Gastrocnemius medialis (tissue), 4 donors: ENCODE measurements around the gene ITPK1. TPM values are rescaled to one million over a fixed set of nuclear protein-coding genes. Genes with fewer than 3 reads are reported as not detected.

Experiments used
- ATAC-seq, 2 donors: fragments of 150-250 bp; one replicate each; pipeline ENCODE4 v1.9.1; 2016
- DNase-seq, 2 donors: peaks; one replicate each; pipeline ENCODE4 v3.0.0-alpha.2; 2019
- H3K27ac ChIP-seq, 4 donors: fragments of 200-600 bp; sonication (generic); 1 replicate in 1 of 4; 2 replicates in 3 of 4; pipeline ENCODE4 v1.5.1; 2016 to 2018; ENCODE audit warnings: mild to moderate bottlenecking in 2 of 4, moderate library complexity in 1 of 4
- H3K27me3 ChIP-seq, 3 donors: fragments of 200-600 bp; sonication (generic) in 2 of 3; 1 replicate in 1 of 3; 2 replicates in 2 of 3; pipeline versions ENCODE4 v1.5.1 to v1.6.0; 2016 to 2019; ENCODE audit warnings: mild to moderate bottlenecking in 1 of 3, moderate library complexity in 1 of 3
- H3K36me3 ChIP-seq, 2 donors: fragments of 200-600 bp; sonication (generic) in 1 of 2; one replicate each; pipeline ENCODE4 v1.5.1; 2017 to 2018
- H3K4me1 ChIP-seq, 2 donors: fragments of 200-600 bp; sonication (generic) in 1 of 2; one replicate each; pipeline ENCODE4 v1.5.1; 2016 to 2017; ENCODE audit warnings: mild to moderate bottlenecking in 2 of 2
- H3K4me3 ChIP-seq, 4 donors: fragments of 200-600 bp; sonication (generic) in 3 of 4; 1 replicate in 1 of 4; 2 replicates in 3 of 4; pipeline ENCODE4 v1.5.1; 2016 to 2019; ENCODE audit warnings: mild to moderate bottlenecking in 2 of 4
- H3K9me3 ChIP-seq, 3 donors: fragments of 200-600 bp; sonication (generic) in 2 of 3; 1 replicate in 1 of 3; 2 replicates in 2 of 3; pipeline ENCODE4 v1.5.1; 2016 to 2019
- POLR2A ChIP-seq, 2 donors: fragments of 450-650 bp; IDR thresholded peaks; one replicate each; pipeline ENCODE4 v1.6.1; 2017; ENCODE audit warnings: antibody characterized with exemption in 2 of 2, mild to moderate bottlenecking in 2 of 2, moderate library complexity in 2 of 2
- in situ Hi-C, 4 donors: fragments of 200-750 bp; cut with MboI; loops; one replicate each; pipeline versions ENCODE4 v1.15.0 to v1.8.0; 2017; ENCODE audit warnings: low sequenced_read_pairs in 4 of 4
- intact Hi-C: fragments of 100-400 bp; cut with DNase I; formaldehyde crosslinking; loops from one replicate; pipeline ENCODE4 v1.15.1; 2023; ENCODE audit warnings: low total_unique reads
- total RNA-seq, 4 donors: library from RNA; depleted of rRNA; stranded (reverse); fragments of >200 nt; gene quantifications; one replicate each; pipeline versions ENCODE4 v1.1.0 to v1.2.3, GENCODE V29; 2016
- TF ChIP-seq, protein P1 (sequence below), 5 experiments: fragments of 450-650 bp in 3 of 5; fragments of 200-600 bp in 2 of 5; sonication (generic) in 2 of 5; IDR thresholded peaks in 4 of 5; conservative IDR thresholded peaks in 1 of 5; 1 replicate in 4 of 5; 2 replicates in 1 of 5; pipeline ENCODE4 v1.5.1; 2016 to 2019; ENCODE audit warnings: antibody characterized with exemption in 5 of 5, mild to moderate bottlenecking in 3 of 5, moderate library complexity in 3 of 5

The ITPK1 gene
- total RNA-seq, 4 donors from 2014 or later = 49.7 to 80.1 (median 53.6) TPM

DNA sequence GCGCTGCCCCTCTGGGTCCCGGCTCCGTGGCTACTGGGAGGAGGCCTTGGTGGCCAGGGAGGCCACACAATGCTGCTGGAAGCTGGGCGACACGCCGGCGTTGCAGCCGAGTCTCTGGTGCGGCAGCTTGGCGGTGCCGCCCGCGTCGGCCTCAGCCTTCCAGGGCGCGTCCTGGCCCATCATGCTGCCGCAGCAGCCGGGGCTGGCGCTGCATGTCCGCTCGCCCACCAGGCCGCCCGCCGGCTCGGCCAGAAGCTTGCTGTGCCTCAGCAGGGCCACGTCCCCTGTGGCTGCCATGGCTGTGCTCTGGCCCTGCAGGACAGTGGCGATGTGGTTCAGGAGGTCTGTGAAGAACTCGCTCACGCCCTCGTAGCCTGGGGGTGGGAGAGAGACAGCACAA lies 174.2 kb downstream of the ITPK1 start:
- Histone ChIP-seq H3K4me1 (no peaks in the 10 kb centered on the region), H3K36me3 (no peaks in the 10 kb centered on the region), H3K4me3 (no peak overlapping the region), H3K9me3 (no peaks in the 10 kb centered on the region), H3K27me3 (no peaks in the 10 kb centered on the region), H3K27ac (no peak overlapping the region)
- intact Hi-C loops = no loop called here
- ATAC-seq (no peak), DNase-seq (no peak)
- TF ChIP-seq, protein P1, sequence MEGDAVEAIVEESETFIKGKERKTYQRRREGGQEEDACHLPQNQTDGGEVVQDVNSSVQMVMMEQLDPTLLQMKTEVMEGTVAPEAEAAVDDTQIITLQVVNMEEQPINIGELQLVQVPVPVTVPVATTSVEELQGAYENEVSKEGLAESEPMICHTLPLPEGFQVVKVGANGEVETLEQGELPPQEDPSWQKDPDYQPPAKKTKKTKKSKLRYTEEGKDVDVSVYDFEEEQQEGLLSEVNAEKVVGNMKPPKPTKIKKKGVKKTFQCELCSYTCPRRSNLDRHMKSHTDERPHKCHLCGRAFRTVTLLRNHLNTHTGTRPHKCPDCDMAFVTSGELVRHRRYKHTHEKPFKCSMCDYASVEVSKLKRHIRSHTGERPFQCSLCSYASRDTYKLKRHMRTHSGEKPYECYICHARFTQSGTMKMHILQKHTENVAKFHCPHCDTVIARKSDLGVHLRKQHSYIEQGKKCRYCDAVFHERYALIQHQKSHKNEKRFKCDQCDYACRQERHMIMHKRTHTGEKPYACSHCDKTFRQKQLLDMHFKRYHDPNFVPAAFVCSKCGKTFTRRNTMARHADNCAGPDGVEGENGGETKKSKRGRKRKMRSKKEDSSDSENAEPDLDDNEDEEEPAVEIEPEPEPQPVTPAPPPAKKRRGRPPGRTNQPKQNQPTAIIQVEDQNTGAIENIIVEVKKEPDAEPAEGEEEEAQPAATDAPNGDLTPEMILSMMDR (IDR thresholded peaks at IDR 0.05 in 4 of 5, conservative IDR thresholded peaks at IDR 0.05 in 1 of 5) = no peak
- TF ChIP-seq POLR2A (IDR thresholded peaks at IDR 0.05) = no peak
- in situ Hi-C loops = no loop called here

DNA sequence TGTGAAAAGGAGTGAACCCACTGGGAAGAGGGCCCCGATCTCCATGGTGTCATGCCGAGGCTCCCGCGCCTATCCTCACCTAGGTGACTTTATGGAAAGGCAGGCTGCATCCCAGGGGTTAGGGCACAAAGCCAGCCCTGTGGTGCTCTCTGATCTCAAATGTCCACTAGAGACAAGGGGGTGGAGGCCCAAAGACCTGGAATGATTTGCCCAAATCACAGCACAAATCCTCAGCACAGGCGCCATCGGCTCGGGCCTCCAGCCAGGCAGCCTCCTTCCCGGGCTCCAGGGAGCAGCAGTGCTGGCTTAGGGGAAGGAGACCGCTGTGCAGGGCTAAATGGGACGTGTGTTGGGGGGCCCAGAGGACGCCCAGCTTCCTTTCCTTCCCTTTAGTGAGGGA lies 175.2 kb downstream of the ITPK1 start:
- ATAC-seq = no peak
- TF ChIP-seq, protein P1 (IDR thresholded peaks at IDR 0.05 in 4 of 5, conservative IDR thresholded peaks at IDR 0.05 in 1 of 5) = no peak
- no peak for TF ChIP-seq POLR2A (IDR thresholded peaks at IDR 0.05)
- DNase-seq = no peak
- intact Hi-C loops = no loop called here
- Histone ChIP-seq H3K4me1 (no peaks in the 10 kb centered on the region), H3K4me3 (no peak overlapping the region), H3K27me3 (no peaks in the 10 kb centered on the region), H3K9me3 (no peaks in the 10 kb centered on the region), H3K27ac (no peak overlapping the region), H3K36me3 (no peaks in the 10 kb centered on the region)
- in situ Hi-C loops = no loop called here

DNA sequence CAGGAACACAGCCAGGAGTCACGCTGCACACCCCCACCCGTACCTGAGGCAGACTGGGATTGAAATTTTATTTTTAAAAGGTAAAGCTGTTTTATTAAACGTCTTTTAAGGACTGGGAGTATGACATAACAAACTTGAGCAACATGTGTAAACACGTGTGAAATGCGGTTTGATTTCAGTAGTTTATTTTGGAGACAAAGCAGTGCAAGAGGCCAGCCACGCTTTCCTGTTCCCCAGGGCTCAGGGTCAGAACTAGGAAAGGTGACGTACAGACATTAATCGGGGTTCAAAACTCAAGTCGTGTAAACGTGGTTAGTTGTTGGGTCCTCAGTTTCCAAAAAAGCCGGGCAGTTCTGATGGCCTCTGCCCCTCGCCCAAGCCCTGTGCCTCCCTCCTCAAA lies 176.0 kb downstream of the ITPK1 start:
- Histone ChIP-seq H3K27ac (no peak overlapping the region), H3K36me3 (no peaks in the 10 kb centered on the region), H3K4me1 (no peaks in the 10 kb centered on the region), H3K4me3 (no peak overlapping the region), H3K9me3 (no peaks in the 10 kb centered on the region), H3K27me3 (no peaks in the 10 kb centered on the region)
- no peak for TF ChIP-seq POLR2A (IDR thresholded peaks at IDR 0.05)
- TF ChIP-seq, protein P1 (IDR thresholded peaks at IDR 0.05 in 4 of 5, conservative IDR thresholded peaks at IDR 0.05 in 1 of 5) = no peak
- intact Hi-C loops = no loop called here
- DNase-seq = no peak
- ATAC-seq = no peak
- in situ Hi-C loops = no loop called here

DNA sequence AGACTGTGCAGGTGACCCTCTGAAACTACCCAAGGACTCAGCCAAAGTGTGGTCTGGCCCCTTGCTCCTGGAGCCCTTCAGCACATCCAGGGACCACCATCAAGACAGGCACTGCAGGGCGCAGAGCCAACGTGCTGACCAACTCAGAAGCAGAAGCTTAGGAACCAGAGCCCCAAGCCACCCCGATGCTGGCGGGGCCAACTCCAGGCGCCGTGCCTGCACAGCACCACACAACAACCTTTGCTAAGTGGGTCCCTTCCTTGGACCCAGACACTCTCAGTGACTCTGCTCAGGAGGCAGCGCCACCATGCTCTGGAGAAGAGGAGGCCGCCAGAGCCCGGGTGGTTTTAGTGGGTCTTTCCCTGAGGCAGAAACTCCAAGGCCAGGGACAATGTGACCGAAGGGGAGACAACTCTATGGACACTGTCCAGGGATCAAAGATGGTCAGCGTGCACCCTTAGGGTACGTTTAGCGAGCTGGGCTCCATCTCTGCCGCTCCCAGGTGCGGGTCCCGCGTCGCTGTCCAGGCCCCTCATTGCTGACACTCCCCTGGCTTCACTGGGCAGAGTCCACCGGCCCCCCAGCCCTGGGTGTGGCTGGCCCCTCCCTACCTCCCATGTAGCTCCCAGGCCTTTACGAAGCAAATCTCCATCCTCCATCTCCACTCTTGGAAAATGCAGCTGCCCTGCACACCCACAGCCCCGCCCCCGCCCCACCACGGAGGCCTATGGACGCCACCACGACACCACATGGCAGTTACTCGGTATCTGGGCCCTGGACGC lies 176.6 kb downstream of the ITPK1 start:
- H3K4me1 ChIP-seq = no peaks in the 10 kb centered on the region
- H3K4me3 ChIP-seq = no peak overlapping the region
- no peaks in the 10 kb centered on the region for H3K9me3 ChIP-seq
- ATAC-seq (no peak), DNase-seq (no peak)
- no peaks in the 10 kb centered on the region for H3K27me3 ChIP-seq
- no peak overlapping the region for H3K27ac ChIP-seq
- in situ Hi-C loops = no loop called here
- intact Hi-C loops = no loop called here
- TF ChIP-seq, protein P1 (IDR thresholded peaks at IDR 0.05 in 4 of 5, conservative IDR thresholded peaks at IDR 0.05 in 1 of 5) = no peak
- TF ChIP-seq POLR2A (IDR thresholded peaks at IDR 0.05) = no peak
- H3K36me3 ChIP-seq = no peaks in the 10 kb centered on the region
